PC-3 (cell line): Measurements from ENCODE around the gene TMPRSS7.

Source experiments
- EZH2 ChIP-seq: fragments of 300-600 bp; sonication (generic); IDR thresholded peaks from one replicate; pipeline ENCODE4 v1.6.1; 2017; ENCODE audit warnings: antibody characterized with exemption, mild to moderate bottlenecking, low read length; ENCODE audit not compliant: unreplicated experiment
- EZH2phosphoT487 ChIP-seq: fragments of 300-600 bp; sonication (generic); IDR thresholded peaks from 2 replicates; pipeline ENCODE4 v1.6.1; 2018; ENCODE audit warnings: mild to moderate bottlenecking, antibody characterized with exemption, low read length, borderline replicate concordance
- TF ChIP-seq, protein P1 (sequence below): fragments of 300-600 bp; sonication (generic); conservative IDR thresholded peaks from 2 replicates; pipeline ENCODE4 v1.5.1; 2017; ENCODE audit warnings: antibody characterized with exemption, low read depth, mild to moderate bottlenecking, low read length

DNA sequence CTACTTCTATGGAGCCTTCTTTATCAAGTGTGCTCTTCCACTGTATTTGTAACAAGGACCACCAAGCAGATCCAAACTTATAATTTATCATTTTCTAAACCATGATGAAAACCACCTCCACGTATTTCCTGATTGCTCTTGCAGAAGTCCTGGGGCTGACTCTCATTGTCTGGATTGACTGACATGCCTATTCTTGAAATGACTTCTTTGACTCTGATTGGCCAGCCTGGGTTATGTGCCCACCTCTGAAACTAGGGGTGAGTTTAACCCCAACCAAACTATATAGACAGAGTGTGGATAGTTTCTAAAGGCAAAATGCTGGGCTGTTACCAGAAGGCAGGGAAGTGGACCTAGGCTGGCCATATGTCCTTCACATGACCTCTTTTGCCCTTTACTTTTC is 12.7 kb downstream of the TMPRSS7 start:
- TF ChIP-seq, protein P1, sequence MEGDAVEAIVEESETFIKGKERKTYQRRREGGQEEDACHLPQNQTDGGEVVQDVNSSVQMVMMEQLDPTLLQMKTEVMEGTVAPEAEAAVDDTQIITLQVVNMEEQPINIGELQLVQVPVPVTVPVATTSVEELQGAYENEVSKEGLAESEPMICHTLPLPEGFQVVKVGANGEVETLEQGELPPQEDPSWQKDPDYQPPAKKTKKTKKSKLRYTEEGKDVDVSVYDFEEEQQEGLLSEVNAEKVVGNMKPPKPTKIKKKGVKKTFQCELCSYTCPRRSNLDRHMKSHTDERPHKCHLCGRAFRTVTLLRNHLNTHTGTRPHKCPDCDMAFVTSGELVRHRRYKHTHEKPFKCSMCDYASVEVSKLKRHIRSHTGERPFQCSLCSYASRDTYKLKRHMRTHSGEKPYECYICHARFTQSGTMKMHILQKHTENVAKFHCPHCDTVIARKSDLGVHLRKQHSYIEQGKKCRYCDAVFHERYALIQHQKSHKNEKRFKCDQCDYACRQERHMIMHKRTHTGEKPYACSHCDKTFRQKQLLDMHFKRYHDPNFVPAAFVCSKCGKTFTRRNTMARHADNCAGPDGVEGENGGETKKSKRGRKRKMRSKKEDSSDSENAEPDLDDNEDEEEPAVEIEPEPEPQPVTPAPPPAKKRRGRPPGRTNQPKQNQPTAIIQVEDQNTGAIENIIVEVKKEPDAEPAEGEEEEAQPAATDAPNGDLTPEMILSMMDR = no peak
- no peak for TF ChIP-seq EZH2
- no peak for TF ChIP-seq EZH2phosphoT487
